ENCODE measurements around the gene CD86. TPM values are rescaled to one million over a fixed set of nuclear protein-coding genes. Genes with fewer than 3 reads are reported as not detected.
A peak's percentile ranks its signal among the peaks of the same experiment; 100 is the strongest.

The CD86 gene
- polyA plus RNA-seq, 3 donors = 75.7 to 321 (median 273) TPM

GRCh38 chr3:122167630-122168029 is 112.5 kb downstream of the CD86 start:
- H3K79me2 ChIP-seq (ENCODE audit: insufficient read depth, low read length) = no peaks in the 10 kb centered on the region
- no peak overlapping the region for H3K4me3 Mint-ChIP-seq
- no peak overlapping the region for H3K9ac ChIP-seq (ENCODE audit: insufficient read depth, low read length, poor library complexity, severe bottlenecking)
- TF ChIP-seq CTCF (IDR thresholded peaks at IDR 0.05) = no peak
- no peak overlapping the region for H3K27ac ChIP-seq (ENCODE audit: low read depth in 1 of 2, low read length in 2 of 2)
- no peak overlapping the region for H2AFZ ChIP-seq (ENCODE audit: insufficient read depth, low read depth, low read length, poor library complexity, severe bottlenecking)
- H4K20me1 ChIP-seq (ENCODE audit: insufficient read depth, low read length) = no peaks in the 10 kb centered on the region
- no peaks in the 10 kb centered on the region for H3K4me1 Mint-ChIP-seq
- no peak overlapping the region for H3K4me2 ChIP-seq (replicated peaks; ENCODE audit: extremely low read depth, low read length, poor library complexity, severe bottlenecking)
- DNase-seq = no peak
- peaks cover 10 to 38% (median 22%) of the 10 kb centered on the region in 7 donors for H3K9me3 Mint-ChIP-seq
- no peaks in the 10 kb centered on the region for H3K36me3 ChIP-seq (replicated peaks in 1 of 2; ENCODE audit: control insufficient read depth in 1 of 2, insufficient read depth in 2 of 2, low read length in 2 of 2)
- no peaks in the 10 kb centered on the region for H3K4me1 ChIP-seq (ENCODE audit: control insufficient read depth in 1 of 2, insufficient read depth in 2 of 2, low read length in 2 of 2)
- no peak overlapping the region for H3K4me3 ChIP-seq (replicated peaks in 1 of 3; ENCODE audit: low read depth in 2 of 3, low read length in 3 of 3)
- peaks cover 11 to 24% of the 10 kb centered on the region in 2 donors for H3K9me3 ChIP-seq (replicated peaks in 1 of 2; ENCODE audit: control insufficient read depth in 1 of 2, insufficient read depth in 1 of 2, low read length in 2 of 2)
- no peak overlapping the region for H3K27ac Mint-ChIP-seq
- H3K27me3 Mint-ChIP-seq (ENCODE audit: low read depth in 3 of 3) = peaks cover 0 to 2% (median 2%) of the 10 kb centered on the region in 3 donors
- intact Hi-C loops (cut with micrococcal nuclease) = no loop called here
- no peaks in the 10 kb centered on the region for H3K27me3 ChIP-seq (ENCODE audit: control insufficient read depth in 2 of 2, insufficient read depth in 2 of 2, low read length in 2 of 2)
- H3K36me3 Mint-ChIP-seq = no peaks in the 10 kb centered on the region

DNA sequence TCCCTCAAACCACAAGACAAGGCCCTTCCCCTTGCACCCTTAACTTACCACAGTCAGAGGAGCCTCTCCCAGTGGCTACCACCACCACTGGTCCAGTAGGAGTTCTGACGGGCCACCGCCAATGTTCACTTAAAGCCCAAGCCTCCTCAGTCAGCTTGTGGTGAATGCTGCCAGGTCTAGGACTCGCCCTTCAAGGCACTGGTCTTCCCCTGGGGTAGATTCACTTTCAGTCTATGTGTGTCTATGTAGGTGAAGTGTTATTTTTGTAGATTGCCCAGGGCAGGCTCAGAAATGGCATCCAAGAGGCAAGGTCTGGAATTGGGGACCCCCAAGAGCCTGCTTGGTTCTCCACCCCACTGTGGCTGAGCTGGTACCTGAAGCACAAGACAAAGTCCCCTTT is 112.9 kb downstream of the CD86 start:
- H3K27ac ChIP-seq (ENCODE audit: low read depth in 1 of 2, low read length in 2 of 2) = no peak overlapping the region
- no peak for DNase-seq
- no peaks in the 10 kb centered on the region for H3K4me1 ChIP-seq (ENCODE audit: control insufficient read depth in 1 of 2, insufficient read depth in 2 of 2, low read length in 2 of 2)
- H3K4me3 ChIP-seq (replicated peaks in 1 of 3; ENCODE audit: low read depth in 2 of 3, low read length in 3 of 3) = no peak overlapping the region
- intact Hi-C loops (cut with micrococcal nuclease) = no loop called here
- H2AFZ ChIP-seq (ENCODE audit: insufficient read depth, low read depth, low read length, poor library complexity, severe bottlenecking) = no peak overlapping the region
- H3K9ac ChIP-seq (ENCODE audit: insufficient read depth, low read length, poor library complexity, severe bottlenecking) = no peak overlapping the region
- Mint-ChIP-seq H3K27ac (peak overlapping the region in 1 of 7 donors; percentile 27), H3K9me3 (peaks cover 14 to 39% (median 23%) of the 10 kb centered on the region in 7 donors), H3K27me3 (ENCODE audit: low read depth in 3 of 3) (peaks cover under 1 to 2% (median 1%) of the 10 kb centered on the region in 3 donors), H3K36me3 (no peaks in the 10 kb centered on the region), H3K4me3 (no peak overlapping the region), H3K4me1 (no peaks in the 10 kb centered on the region)
- no peaks in the 10 kb centered on the region for H3K27me3 ChIP-seq (ENCODE audit: control insufficient read depth in 2 of 2, insufficient read depth in 2 of 2, low read length in 2 of 2)
- no peak overlapping the region for H3K4me2 ChIP-seq (replicated peaks; ENCODE audit: extremely low read depth, low read length, poor library complexity, severe bottlenecking)
- no peaks in the 10 kb centered on the region for H3K36me3 ChIP-seq (replicated peaks in 1 of 2; ENCODE audit: control insufficient read depth in 1 of 2, insufficient read depth in 2 of 2, low read length in 2 of 2)
- no CpG with 5 or more reads among the region's 3 CpGs for WGBS (ENCODE audit: insufficient coverage)
- H3K9me3 ChIP-seq (replicated peaks in 1 of 2; ENCODE audit: control insufficient read depth in 1 of 2, insufficient read depth in 1 of 2, low read length in 2 of 2) = peaks cover 15 to 24% of the 10 kb centered on the region in 2 donors
- no peak for TF ChIP-seq CTCF (IDR thresholded peaks at IDR 0.05)
- no peaks in the 10 kb centered on the region for H4K20me1 ChIP-seq (ENCODE audit: insufficient read depth, low read length)
- H3K79me2 ChIP-seq (ENCODE audit: insufficient read depth, low read length) = no peaks in the 10 kb centered on the region

Data from CD14-positive monocyte (primary cell).